ENCODE measurements around the gene DOLPP1. TPM values are rescaled to one million over a fixed set of nuclear protein-coding genes. Genes with fewer than 3 reads are reported as not detected.

Gene DOLPP1
- total RNA-seq, result 13.1 and 15.0 TPM in 2 replicates

GRCh38 chr9:129080601-129081387 lies at the start of gene DOLPP1:
Gene DOLPP1 (plus strand): TSS chr9:129081111. CDS start chr9:129081132, 21 bp downstream.

GRCh38 chr9:129036241-129036922 lies 44.5 kb upstream of the DOLPP1 start, which contains the start of gene MIGA2:
Gene MIGA2 (plus strand): TSS chr9:129036626. CDS start chr9:129040595, 3,969 bp downstream.

GRCh38 chr9:129110740-129111527 lies 30.0 kb downstream of the DOLPP1 start, which contains the start of the genes CRAT and PTPA:
Gene CRAT (minus strand): TSS chr9:129110793. CDS start chr9:129110509, 284 bp downstream.
Gene PTPA (plus strand): TSS chr9:129111415. CDS start chr9:129111601, 186 bp downstream.

Other genes with a start within 250 kb of the DOLPP1 start
- 5.7 and 9.5 TPM in 2 replicates for gene KYAT1, start 199.2 kb upstream of the DOLPP1 start, total RNA-seq
- gene LRRC8A, start 199.0 kb upstream of the DOLPP1 start, total RNA-seq, result 149 and 154 TPM in 2 replicates
- 0.19 and 1.3 TPM in 2 replicates for gene PHYHD1, start 160.1 kb upstream of the DOLPP1 start, total RNA-seq
- 32.4 and 35.6 TPM in 2 replicates for gene DOLK, start 133.5 kb upstream of the DOLPP1 start, total RNA-seq
- gene NUP188, start 133.4 kb upstream of the DOLPP1 start, total RNA-seq, result 54.9 and 64.4 TPM in 2 replicates
- gene SH3GLB2, start 52.8 kb upstream of the DOLPP1 start, total RNA-seq, result 44.0 and 47.4 TPM in 2 replicates
- gene MIGA2, start 44.5 kb upstream of the DOLPP1 start, total RNA-seq, result 22.9 and 28.1 TPM in 2 replicates
- gene CRAT, start 29.7 kb downstream of the DOLPP1 start, total RNA-seq, result 37.4 and 58.5 TPM in 2 replicates
- gene PTPA, start 30.3 kb downstream of the DOLPP1 start, total RNA-seq, result 87.6 and 106 TPM in 2 replicates
- gene IER5L, start 97.2 kb downstream of the DOLPP1 start, total RNA-seq, result 9.9 and 16.0 TPM in 2 replicates